GM12875 (cell line): ENCODE measurements around the gene ANKFY1.

Experiments
- H3K4me3 ChIP-seq: one replicate; pipeline ENCODE4 v1.5.1; 2011; ENCODE audit warnings: low read depth, low read length, control low read depth
- CTCF ChIP-seq: IDR thresholded peaks from 2 replicates; pipeline ENCODE4 v1.5.1; 2011; ENCODE audit warnings: low read depth, mild to moderate bottlenecking, control low read depth, inconsistent platforms, low read length, moderate library complexity, borderline replicate concordance; ENCODE audit not compliant: insufficient read depth

Gene ANKFY1

DNA sequence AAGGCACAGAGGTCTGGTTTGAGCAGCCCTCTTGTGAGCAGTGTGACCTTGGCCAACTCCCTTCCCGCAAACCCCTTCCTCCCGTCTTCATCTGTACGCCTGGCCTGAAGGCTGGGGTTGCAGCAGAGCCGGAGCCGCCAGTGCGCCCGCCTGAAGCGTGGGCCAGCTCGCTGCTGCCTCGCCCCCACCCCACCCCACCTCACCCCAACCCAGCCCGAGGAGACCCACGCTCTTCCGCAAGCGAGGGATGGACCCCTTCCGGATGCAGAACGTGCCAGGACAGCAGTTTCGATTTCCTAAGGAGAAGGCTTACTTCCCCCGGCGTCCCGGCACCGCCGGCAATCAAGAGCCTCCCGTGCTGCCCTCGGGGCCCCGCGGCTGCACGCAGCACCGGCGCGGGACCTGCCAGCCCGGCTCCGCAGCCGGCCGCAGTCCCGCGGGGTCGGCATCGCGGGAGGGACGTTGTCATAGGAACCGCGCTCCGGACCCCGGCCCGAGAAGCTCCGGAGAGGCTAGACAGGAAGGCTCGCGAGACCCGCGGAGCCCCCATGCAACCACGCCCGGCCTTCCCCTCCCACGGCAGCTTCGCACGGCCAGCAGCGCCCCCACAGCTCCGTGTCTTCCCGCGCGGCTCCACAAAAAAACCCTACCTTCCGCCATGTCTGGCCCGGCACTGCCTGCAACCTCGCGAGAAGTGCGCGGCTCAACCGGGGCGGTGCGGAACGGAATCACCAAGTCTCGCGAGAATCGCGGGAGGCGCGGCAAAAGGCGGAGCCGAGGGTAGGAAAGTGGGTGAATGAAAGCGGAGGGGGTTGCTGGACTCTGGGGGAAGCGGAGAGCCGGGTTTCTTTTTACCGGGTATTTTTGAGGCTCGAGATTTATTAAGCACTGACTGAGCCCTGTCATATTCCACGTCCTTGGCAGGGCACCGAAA, at the start of gene ANKFY1:
Gene ANKFY1, minus strand, starts transcription at position 698 of the 934 bp plus-strand sequence. Its CDS starts 38 bp downstream, at position 660.
- no peak for TF ChIP-seq CTCF
- H3K4me3 ChIP-seq, result peak within 1 kb of the TSS; percentile 85

- no peak overlapping the region for H3K4me3 ChIP-seq
- TF ChIP-seq CTCF, result no peak
These were observed 46.7 kb upstream of the ANKFY1 start for GRCh38 chr17:4310354-4311060.

- TF ChIP-seq CTCF, result no peak
- no peak overlapping the region for H3K4me3 ChIP-seq
These were observed 46.1 kb upstream of the ANKFY1 start for GRCh38 chr17:4309897-4310296.

DNA sequence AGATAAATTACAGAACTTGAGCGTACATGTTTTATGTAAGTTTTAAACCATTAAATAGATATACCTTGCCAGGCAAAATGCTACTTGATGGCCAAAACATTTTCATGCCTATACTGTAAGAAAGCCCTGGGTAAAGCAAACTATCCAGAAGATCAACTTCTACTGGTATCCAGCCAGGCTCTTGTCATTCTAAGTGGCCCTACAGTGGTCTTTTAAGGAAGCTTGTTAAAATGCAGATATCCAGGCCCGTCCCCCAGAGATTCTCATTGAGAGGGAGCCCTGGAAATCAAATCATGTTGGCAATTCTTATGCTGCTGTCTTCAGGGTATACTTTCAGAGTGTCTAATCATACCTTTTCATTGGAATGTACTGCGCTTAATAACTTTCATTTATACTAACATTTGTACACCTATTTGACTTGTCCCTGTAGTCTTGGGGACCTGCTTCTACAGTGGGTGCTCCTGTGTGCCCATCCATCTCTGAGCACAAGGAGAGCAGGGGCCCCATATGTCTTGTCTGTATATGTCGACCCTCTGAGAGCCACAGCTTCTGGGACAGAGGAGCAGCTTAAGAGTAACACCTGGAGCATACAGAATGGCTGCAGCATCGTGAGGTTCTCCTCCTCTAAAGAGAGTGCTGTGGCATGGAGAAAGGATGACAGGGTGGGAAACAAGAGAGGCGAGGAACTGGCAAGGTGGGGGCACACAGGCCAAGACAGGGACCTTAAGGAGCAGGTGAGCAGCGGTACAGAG, 43.6 kb upstream of the ANKFY1 start:
- H3K4me3 ChIP-seq, result no peak overlapping the region
- TF ChIP-seq CTCF, result no peak

DNA sequence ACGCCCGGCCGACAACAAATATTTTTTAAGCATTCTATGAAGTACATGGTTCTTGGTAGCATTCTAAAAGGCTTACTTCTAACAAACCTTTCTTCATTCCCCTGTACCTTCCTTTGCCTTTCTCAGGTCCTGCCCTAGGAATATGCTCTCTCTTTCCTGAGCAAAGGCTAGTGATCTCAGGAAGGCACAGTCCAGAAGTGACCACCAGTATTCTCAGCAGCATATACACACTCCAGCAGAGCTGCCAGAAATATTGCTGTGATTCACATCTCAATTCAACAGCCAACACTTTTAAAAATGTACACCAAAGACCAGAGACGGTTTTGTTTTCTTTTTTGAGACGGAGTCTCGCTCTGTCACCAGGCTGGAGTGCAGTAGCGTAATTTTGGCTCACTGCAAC, 41.4 kb upstream of the ANKFY1 start:
- no peak overlapping the region for H3K4me3 ChIP-seq
- no peak for TF ChIP-seq CTCF

GRCh38 chr17:4304417-4305027, 40.7 kb upstream of the ANKFY1 start:
- peak; percentile 59; the same call in 1 of the 2 replicates for TF ChIP-seq CTCF
- H3K4me3 ChIP-seq, result no peak overlapping the region
